OCI-M2 (cell line): Measurements from ENCODE around the gene TRIM73.
"Not testable (repeated sequence)": the region's sequence is repeated elsewhere in the genome, so short reads cannot be mapped to it uniquely, and the experiment has no call there.

ENCODE experiments used
- DNase-seq: peaks from one replicate; lab custom pipeline; 2025; ENCODE audit not compliant: unreplicated experiment; lab: John Stamatoyannopoulos, UW

Gene TRIM73

GRCh38 chr7:75395329-75395728 is at the start of gene TRIM73:
TRIM73 (plus strand) TSS chr7:75395629; CDS start chr7:75398934, 3,305 bp downstream.
- DNase-seq, result not testable (repeated sequence)

GRCh38 chr7:75358671-75359541 is 36.5 kb upstream of the TRIM73 start:
- not testable (repeated sequence) for DNase-seq

- DNase-seq, result not testable (repeated sequence)
Measured at GRCh38 chr7:75359542-75359848, 35.9 kb upstream of the TRIM73 start.

DNA sequence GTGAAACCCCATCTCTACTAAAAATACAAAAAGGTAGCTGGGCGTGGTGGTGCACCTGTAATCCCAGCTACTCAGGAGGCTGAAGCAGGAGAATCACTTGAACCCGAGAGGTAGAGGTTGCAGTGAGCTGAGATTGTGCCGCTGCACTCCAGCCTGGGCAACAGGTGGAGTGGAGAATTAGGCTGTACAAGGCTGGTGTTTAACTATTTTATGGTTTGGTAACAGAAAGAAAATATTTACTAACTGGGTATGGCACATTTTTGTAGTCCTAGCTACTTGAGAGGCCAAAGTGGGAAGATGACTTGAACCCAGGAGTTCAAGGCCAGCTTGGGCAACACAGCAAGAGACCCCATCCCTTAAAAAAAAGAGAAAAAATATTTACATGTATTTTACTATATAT is 31.4 kb upstream of the TRIM73 start:
- DNase-seq, result not testable (repeated sequence)

DNA sequence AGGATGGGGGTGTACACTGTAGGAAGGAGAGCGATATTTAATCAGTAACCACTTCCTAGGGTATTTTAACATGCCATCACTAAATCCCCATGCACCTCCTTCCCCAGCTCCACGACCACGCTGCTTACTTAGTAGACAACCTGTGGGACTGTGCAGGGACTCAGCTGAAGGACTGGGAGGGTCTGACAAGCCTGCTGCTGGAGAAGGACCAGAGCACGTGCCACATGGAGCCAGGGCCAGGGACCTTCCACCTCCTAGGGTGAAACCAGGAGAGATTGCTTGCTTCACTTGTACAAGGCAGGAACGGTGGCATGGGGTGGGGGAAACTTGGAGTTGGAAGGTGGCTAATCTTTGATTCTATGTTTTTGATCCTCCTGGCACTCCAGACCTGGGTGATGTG is 28.8 kb upstream of the TRIM73 start:
- not testable (repeated sequence) for DNase-seq

- not testable (repeated sequence) for DNase-seq
Measured at GRCh38 chr7:75367313-75367712, 28.1 kb upstream of the TRIM73 start.

DNA sequence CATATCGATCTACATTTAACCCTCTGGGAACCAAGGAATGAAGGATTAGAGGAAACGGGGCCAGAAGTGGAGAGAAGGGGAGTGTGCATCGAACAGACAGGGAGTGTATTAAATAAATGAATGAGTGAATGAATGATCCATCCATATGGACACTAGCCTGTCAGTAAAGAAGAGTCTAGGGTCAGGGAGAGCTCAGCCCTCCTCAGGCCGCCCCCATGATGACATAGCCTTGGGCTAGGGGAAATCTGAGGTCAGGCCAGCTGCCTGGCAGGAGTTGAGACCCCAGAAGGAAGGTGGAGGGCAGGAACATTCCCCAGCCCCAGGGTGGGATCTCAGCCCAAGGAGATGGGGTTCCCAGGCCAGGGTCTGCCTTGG is 21.3 kb upstream of the TRIM73 start:
- not testable (repeated sequence) for DNase-seq

DNA sequence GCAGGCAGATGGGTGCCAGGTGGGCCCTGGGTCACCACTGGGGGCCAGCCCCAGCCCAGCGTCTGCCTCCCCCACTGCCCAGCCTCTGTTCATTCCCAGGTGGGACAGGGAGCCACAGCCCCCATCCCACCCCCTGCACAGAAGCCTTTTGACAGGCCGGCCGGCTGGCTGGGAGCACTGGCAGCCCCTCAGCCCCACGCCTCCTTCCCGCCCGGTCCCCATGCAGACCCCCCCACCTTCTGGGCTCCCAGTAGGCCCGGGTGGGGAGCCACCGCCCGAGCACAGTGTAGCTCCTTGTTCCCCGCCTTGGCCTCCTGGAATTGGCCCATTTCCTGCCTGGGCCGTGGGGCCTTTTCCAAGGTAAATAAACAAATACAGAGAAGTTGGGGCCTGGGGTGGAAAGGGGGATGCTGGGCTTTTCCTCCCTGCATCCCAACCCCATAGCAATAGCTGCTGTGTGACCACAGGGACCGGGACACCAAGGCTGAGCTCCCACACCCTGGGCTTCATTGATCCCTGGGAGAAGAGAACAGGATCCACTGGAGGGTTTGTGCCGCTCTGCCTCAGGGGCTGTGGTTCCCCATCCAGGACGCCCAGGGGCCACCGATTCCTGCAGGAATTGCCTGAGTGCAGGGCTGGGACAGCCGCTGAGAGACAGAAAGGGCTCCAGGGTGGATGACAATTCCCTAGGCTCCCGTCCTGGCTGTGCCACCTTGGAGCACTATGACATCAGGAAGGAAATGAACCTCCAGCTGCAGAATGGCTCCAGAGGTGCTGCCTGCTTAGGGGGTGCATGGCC is 20.7 kb upstream of the TRIM73 start:
- not testable (repeated sequence) for DNase-seq

DNA sequence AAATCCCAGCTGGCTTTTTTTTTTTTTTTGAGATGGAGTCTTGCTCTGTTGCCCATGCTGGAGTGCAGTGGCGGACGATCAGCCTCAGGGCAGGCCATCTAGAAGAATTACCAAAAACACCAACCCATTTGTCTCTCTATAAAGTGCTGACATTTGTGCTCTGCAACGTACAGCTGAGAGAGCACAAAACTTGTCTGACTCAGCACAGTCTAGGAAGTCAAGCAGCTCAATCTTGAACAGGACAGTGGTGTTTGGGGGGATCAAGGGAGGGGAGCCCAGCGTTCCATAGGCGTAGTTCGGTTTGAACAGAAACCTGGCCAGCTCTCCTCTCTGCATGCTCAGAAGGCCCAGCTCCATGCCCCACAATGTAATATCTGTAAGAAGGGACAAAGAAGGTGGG is 2.2 kb upstream of the TRIM73 start:
- not testable (repeated sequence) for DNase-seq

DNA sequence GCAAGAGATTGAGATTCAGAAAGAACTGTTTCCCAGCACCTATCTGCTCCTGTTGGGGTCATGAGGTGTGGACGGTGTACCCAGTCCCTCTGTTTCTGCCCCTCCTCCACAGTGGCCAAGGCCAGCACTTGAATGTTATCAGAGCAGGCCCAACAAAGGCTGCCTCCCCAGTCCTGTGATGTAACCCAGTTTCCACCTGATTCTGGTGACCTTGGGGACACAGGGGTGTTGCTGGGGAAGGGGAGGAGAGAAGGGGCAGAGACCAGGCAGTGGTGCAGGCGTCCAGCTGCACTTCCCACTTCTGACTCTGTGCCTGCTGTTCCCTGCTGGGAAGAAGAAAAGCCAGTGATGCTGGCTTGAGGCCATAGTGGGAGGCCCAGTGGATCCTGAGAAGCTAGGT is 2.4 kb downstream of the TRIM73 start:
- DNase-seq, result not testable (repeated sequence)

- DNase-seq, result not testable (repeated sequence)
Measured at GRCh38 chr7:75398771-75399700, 3.6 kb downstream of the TRIM73 start.

DNA sequence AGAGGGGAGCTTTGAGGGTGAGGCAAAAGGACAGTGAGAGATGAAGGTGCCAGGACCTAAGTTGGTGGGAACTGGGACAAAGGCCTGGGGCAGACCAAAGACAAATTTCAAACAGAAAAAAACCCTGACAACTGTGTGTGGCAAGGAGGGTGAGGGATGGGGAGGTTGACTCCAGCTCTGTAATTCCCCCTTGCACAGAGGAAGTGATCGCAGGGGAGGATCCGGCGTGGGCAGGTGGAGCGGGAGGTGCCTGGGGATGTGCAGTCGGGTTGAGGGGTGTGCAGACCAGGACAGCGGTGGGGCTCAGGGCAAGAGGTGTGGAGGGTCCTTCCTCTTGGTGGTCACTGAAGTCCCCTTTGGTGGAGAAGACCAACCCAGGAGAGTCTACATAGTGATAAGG is 5.1 kb downstream of the TRIM73 start:
- not testable (repeated sequence) for DNase-seq

DNA sequence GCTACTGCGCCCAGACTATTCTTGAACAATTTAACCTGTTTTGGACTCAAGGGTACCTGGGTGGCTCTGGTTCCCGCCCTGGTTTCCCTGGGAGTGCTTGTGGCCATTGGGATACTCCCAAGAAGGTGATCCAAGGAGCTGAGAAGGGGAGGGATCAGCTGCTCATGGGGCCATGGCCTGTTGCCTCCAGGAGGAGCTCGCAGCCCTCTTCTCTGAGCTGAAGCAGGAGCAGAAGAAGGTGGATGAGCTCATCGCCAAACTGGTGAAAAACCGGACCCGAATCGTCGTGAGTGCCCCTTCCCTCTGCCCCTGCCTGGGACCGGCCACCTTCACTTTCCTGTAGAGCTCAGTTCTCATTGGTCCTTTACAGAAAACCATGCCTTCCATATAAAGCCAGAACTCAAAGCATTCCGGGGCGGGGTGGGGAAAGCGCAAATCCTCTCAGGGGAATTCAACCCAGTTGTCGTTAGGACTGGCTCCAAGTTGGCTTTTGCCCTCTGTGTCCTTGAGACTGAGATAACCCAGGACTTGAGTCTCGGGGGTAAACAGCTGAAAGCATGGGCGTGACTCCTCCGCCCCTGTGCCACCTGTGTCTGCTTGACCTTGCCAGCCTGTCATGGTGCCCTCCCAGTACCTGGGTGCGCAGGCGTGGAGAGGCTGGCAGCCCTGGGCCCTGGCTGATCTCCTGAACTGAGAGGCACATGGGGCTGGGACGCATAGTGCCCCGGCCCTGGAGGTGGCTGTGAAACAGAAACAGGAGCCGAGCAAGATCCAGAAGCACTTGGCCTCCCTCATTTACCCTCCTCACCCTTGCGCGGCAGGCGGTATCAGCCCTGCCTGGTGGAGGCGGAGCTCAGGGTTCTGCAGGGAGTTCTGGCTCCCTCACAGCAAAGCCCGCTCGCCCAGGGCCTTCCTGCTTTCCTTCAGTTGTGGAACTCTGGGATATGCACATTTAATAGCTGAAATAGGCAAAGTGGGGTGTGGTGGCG is 8.3 kb downstream of the TRIM73 start:
- DNase-seq, result not testable (repeated sequence)

DNA sequence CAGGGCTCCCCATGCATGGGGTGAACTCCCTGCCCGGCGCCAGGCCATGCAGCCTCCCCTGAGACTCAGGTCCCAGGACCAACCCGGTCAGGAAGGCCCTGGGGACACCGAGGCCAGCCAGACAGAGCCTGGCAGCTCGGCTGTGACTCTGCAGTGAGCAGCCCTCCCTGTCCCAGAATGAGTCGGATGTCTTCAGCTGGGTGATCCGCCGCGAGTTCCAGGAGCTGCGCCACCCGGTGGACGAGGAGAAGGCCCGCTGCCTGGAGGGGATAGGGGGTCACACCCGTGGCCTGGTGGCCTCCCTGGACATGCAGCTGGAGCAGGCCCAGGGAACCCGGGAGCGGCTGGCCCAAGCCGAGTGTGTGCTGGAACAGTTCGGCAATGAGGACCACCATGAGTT is 9.2 kb downstream of the TRIM73 start:
- DNase-seq, result not testable (repeated sequence)

DNA sequence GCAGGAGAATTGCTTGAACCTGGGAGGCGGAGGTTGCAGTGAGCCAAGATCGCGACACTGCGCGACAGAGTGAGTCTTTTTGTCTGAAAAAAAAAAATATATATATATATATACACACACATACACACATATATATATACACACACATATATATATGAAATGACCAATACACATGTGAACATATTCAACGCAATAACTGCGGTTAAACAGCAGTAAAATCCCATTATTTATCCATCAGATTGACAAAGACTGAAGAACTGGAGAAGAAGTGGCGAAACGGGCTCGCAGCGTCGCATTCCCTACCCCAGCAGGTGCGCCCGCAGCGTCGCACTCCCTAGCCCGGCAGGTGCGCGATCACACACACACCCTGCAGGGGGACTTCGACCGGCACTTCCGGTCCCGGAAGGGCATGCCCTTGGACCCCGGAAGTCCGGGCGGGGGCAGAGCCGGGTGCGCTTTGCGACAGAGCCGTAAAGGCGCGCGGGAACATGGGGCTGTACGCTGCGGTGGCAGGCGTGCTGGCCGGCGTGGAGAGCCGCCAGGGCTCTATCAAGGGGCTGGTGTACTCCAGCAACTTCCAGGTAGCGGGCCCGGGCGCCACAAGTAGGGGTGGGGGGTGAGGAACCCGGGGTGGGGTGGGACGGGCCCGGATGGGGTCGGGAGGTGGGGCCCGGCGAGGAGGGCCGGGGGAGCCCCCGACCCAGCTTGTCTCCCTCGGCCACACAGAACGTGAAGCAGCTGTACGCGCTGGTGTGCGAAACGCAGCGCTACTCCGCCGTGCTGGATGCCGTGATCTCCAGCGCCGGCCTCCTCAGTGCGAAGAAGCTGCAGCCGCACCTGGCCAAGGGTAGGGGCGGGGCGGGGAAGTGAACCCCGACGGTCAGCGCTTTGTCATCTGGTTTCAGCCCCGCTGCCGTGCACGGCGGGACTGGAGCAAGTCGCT is 14.7 kb downstream of the TRIM73 start:
- not testable (repeated sequence) for DNase-seq

DNA sequence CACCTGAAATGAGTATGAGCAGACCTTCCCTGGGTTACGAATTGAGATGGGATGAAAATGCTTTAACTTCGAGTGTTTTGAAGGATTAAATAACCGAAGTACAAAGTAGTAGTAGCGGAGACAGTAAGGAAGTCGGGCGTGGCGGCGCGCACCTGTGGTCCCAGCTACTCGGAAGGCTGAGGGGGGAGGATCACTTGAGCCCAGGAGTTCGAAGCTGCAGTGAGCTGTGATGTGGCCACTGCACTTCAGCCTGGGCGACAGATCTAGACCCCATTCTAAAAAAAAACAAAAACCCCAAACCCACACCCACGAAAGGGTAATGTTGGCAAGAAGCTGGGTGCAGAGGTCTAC is 15.4 kb downstream of the TRIM73 start:
- DNase-seq, result not testable (repeated sequence)

- not testable (repeated sequence) for DNase-seq
Measured at GRCh38 chr7:75414204-75414603, 18.8 kb downstream of the TRIM73 start.

DNA sequence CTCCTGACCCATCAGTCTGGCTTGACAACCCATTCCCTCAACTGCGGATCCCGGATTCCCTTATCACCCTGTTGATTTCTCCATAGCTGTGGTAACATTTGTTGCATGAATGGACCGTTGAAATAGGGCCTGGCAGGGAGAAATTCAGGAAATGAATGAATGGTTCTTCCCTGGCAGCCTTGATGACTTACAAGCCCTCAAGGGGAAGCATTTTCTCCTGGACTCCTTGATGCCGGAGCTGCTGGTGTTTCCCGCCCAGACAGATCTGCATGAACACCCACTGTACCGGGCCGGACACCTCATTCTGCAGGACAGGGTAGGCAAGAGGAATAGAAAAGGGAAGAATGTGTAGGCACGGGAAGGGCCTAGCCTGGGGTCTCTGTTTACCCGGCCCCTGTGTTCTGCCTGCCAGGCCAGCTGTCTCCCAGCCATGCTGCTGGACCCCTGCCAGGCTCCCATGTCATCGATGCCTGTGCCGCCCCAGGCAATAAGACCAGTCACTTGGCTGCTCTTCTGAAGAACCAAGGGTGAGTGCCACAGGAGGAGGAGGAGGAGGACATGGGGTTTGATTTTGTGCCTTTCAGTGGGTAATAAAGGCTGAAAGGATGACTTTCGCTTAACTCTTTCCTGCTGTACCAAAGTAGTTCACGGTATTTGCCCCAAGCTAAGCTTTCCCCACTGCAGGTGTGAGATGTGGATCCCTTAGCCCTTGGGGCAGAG is 19.4 kb downstream of the TRIM73 start:
- not testable (repeated sequence) for DNase-seq
